ENCODE results near the gene RGS7BP.
"Not testable (repeated sequence)": the region's sequence is repeated elsewhere in the genome, so short reads cannot be mapped to it uniquely, and the experiment has no call there.

Gene RGS7BP

GRCh38 chr5:64505769-64506566, at the start of gene RGS7BP:
TSS of gene RGS7BP (plus strand) at chr5:64506015. CDS start at chr5:64506625, 610 bp downstream.
- no peak for DNase-seq

- no peak for DNase-seq
These were observed 48.0 kb upstream of the RGS7BP start for GRCh38 chr5:64457846-64458245.

GRCh38 chr5:64458948-64459347, 46.9 kb upstream of the RGS7BP start:
- no peak for DNase-seq

GRCh38 chr5:64462391-64462790, 43.4 kb upstream of the RGS7BP start:
- no peak for DNase-seq

GRCh38 chr5:64486163-64486562, 19.7 kb upstream of the RGS7BP start:
- DNase-seq: no peak

GRCh38 chr5:64487283-64487682, 18.5 kb upstream of the RGS7BP start:
- DNase-seq: no peak

- no peak for DNase-seq
These were observed 16.0 kb upstream of the RGS7BP start for GRCh38 chr5:64489857-64490256.

GRCh38 chr5:64497386-64497785, 8.4 kb upstream of the RGS7BP start:
- no peak for DNase-seq

- no peak for DNase-seq
These were observed 3.6 kb upstream of the RGS7BP start for GRCh38 chr5:64502196-64502595.

GRCh38 chr5:64506567-64507263, 900 bp downstream of the RGS7BP start:
- no peak for DNase-seq

- DNase-seq: no peak
These were observed 1.4 kb downstream of the RGS7BP start for GRCh38 chr5:64507264-64507605.

GRCh38 chr5:64509828-64510227, 4.0 kb downstream of the RGS7BP start:
- no peak for DNase-seq

- no peak for DNase-seq
These were observed 7.7 kb downstream of the RGS7BP start for GRCh38 chr5:64513492-64513891.

GRCh38 chr5:64514612-64515011, 8.8 kb downstream of the RGS7BP start:
- no peak for DNase-seq

- DNase-seq: no peak
These were observed 10.4 kb downstream of the RGS7BP start for GRCh38 chr5:64516216-64516615.

GRCh38 chr5:64518793-64519192, 13.0 kb downstream of the RGS7BP start:
- DNase-seq: no peak

- no peak for DNase-seq
These were observed 13.4 kb downstream of the RGS7BP start for GRCh38 chr5:64519263-64519662.

- no peak for DNase-seq
These were observed 21.1 kb downstream of the RGS7BP start for GRCh38 chr5:64526734-64527439.

GRCh38 chr5:64530076-64530475, 24.3 kb downstream of the RGS7BP start:
- no peak for DNase-seq

GRCh38 chr5:64532212-64532611, 26.4 kb downstream of the RGS7BP start:
- DNase-seq: no peak

GRCh38 chr5:64532657-64533056, 26.8 kb downstream of the RGS7BP start:
- DNase-seq: no peak

- DNase-seq: no peak
These were observed 28.2 kb downstream of the RGS7BP start for GRCh38 chr5:64534033-64534432.

- no peak for DNase-seq
These were observed 52.1 kb downstream of the RGS7BP start for GRCh38 chr5:64557911-64558310.

GRCh38 chr5:64558641-64559040, 52.8 kb downstream of the RGS7BP start:
- not testable (repeated sequence) for DNase-seq
